HL-60/S4 (cell line): ENCODE results near the gene OR5AL1.
"Not testable (repeated sequence)": the region's sequence is repeated elsewhere in the genome, so short reads cannot be mapped to it uniquely, and the experiment has no call there.

Source experiments
- in situ Hi-C: fragments of 300-500 bp; cut with MboI; formaldehyde crosslinking; loops from 2 replicates; pipeline ENCODE4 v1.14.3; 2022; ENCODE audit warnings: low sequenced_read_pairs

The OR5AL1 gene

DNA sequence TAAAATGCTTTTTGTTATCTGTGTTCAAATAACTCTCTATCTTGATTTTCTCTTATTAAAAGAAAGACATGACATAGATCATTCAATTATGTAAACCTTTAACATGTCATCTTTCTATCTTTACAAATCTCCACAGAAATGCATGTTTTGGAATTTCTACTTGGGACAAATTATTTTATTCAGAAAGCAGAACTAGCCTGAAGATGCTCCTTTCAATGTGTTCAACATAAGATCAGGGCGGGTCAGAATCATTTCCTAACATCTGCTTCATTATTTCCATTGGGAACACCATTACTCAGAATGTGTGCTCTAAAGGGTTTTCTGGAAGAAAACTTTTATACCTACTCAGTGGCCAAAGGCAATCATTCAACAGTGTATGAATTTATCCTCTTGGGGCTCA lies at the start of gene OR5AL1:
TSS of gene OR5AL1 (plus strand) at position 301 of the 400 bp plus-strand sequence.
- in situ Hi-C loops: no loop called here

DNA sequence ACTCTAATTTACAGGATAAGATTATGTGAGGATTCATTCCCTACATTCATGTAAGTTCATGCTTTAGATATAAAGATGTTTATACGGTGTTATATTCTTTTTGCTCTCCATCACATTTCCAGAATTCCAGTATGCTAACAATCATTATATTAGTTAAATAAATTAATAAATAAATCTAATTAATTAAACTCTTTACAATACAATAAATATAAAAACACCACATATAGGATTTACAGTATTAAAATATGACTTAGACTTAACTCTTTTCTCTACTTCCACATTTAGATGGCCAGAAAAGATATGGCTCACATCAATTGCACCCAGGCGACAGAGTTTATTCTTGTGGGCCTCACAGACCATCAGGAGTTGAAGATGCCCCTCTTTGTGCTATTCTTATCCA lies 37.2 kb upstream of the OR5AL1 start, which contains the start of gene OR8U1:
TSS of gene OR8U1 (plus strand) at position 301 of the 400 bp plus-strand sequence. CDS start at position 301, 0 bp downstream.
- in situ Hi-C loops: no loop called here

DNA sequence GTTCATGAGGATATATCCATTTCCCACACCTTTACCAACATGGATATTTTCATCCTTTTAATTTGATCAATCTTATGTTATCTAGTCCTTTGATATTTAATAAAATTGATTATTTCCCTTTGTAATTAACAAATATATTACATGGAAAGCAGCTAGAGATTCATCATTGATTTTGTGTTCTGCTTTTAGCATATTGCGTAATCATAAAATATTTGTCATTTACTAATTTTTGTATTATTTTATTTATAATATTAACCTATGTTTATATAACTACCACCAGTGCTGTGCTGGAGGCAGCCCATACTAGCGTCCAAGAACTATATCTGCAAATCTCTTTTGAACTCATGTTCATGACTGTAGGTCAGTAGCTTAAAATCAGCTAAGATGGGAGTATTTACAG lies 32.4 kb upstream of the OR5AL1 start:
- in situ Hi-C loops: no loop called here

DNA sequence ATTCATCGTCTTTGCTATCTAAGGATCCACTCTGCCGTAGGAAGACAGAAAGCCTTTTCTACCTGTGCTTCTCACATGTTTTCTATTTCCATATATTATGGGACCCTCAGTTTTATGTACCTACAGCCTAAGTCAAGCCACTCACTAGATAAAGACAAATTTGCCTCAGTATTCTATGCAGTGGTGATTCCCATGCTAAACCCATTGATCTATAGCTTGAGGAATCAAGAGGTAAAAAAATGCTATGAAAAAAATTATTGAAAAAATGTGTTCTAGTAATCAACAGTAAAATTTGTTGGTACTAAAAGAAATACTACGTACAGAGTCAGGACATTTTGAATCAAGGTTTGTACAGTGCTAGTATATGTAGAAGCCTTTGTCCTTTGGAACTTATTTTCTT lies 18.1 kb upstream of the OR5AL1 start:
- in situ Hi-C loops: no loop called here

DNA sequence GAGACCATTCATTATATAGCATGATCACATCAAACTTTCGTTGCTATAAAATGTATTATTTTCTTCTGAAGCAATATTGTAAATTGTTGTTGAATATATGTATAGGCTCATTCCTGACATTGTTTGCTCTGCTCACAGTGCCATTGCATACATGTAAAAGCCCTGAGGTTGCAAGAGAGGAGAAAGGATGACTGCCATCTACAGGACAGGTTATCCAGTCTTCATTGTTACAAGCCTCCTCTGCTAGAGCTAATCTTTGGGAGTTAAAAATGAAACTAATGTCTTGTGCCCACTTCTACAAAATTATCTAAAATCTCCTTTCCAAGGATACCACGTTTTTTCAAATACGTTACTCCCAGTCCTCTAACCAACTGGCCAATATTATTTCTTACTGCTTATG lies 16.4 kb upstream of the OR5AL1 start:
- in situ Hi-C loops: no loop called here

DNA sequence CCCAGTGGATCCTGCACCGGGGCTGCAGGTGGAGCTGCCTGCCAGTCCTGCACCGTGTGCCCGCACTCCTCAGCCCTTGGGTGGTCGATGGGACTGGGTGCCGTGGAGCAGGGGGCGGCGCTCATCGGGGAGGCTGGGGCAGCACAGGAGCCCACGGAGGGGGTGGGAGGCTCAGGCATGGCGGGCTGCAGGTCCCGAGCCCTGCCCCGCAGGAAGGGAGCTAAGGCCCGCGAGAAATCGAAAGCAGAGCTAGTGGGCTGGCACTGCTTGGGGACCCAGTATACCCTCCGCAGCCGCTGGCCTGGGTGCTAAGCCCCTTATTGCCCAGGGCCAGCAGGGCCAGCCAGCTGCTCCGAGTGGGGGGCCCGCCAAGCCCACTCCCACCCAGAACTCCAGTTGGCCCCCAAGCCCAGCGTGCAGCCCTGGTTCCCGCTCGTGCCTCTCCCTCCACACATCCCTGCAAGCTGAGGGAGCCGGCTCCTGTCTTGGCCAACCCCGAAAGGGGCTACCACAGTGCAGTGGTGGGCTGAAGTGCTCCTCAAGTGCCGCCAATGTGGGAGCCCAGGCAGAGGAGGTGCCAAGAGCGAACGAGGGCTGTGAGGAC lies 10.5 kb upstream of the OR5AL1 start:
- in situ Hi-C loops: not testable (repeated sequence)

DNA sequence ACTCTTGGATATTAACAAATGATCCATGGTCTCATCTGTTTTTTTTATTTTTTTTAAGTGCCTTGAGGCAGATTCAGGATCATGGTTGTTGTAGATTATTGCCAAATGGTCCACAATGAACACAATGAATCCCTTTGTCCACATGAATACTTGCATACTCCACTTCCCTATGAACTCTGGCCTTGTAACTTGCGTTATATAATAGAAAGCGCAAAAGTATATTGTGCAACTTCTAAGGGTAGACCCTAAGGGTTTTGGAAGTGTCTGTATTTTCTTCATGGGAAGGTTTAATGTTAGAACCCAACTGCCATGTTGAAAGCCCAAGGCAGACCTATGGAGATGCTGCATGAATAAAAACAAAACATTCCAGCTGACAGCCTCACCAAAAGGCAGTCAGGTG lies 8.1 kb upstream of the OR5AL1 start:
- in situ Hi-C loops: no loop called here

DNA sequence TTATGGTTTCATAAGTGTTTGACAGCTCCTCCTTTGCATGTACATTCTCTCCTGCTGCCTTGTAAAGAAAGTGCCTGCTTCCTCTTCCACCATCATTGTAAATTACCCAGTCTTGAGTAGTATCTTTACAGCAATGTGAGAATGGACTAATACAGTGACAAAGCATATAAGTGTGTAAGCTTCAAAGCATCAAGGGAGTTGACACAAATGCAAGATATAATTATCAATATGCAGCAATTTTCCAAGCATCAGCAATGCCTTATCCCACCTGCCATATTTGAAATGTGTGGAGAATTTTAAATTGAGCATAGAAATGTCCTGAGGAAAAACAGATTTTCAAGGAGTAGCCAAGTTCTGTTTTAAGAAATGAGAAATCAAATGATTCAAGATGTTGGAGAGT lies 1.7 kb upstream of the OR5AL1 start:
- in situ Hi-C loops: no loop called here

DNA sequence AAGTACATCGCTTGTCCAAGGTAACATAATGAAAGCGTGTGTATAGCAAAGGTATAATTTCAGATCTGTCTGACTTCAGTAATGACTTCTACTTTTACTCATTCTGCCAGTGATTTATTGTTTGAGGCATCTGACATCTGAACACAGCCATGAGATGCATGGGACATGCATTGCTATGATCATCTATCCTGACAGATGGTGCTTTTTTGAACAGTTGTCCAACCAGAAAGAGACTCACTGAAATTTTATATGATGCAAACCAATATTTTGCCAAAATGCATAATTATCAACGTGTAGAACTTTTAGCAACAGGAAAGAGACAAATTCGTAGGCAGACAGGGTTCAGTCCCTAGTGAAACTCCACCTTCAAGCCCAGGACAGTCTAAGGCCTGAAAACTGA lies 41.0 kb downstream of the OR5AL1 start:
- in situ Hi-C loops: no loop called here

DNA sequence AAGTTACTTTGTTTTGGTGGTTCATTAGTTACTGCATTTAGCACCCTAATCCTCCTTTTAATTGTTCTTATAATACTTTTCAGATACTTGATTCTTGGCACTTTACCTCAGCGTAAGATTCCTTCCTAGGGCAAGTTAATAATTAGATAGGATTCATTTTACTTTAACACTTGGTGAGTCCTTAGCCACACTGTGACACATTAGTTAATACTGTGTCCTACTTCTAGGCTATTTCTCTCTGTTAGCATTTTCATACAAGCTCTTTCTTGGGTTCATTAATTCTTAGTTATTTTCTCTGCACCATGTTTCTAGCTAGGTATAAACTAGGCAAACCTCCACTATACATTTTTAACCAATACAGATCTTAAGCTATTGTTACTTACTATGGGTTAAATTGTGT lies 44.6 kb downstream of the OR5AL1 start:
- in situ Hi-C loops: no loop called here
